DOHH2 (cell line): Measurements from ENCODE around the gene TTC13.

Experiments used
- H3F3A ChIP-seq: fragments of 200-600 bp; sonication (generic), shearing (Covaris generic); 2 replicates; pipeline ENCODE4 v1.6.0; 2016; ENCODE audit warnings: antibody characterized with exemption, mild to moderate bottlenecking; ENCODE audit not compliant: control insufficient read depth, insufficient read depth
- H3K27ac ChIP-seq: fragments of 200-600 bp; sonication (generic); 2 replicates; pipeline ENCODE4 v1.5.1; 2014; ENCODE audit warnings: low read depth, mild to moderate bottlenecking, low read length, moderate library complexity
- H3K27me3 ChIP-seq: fragments of 200-600 bp; sonication (generic); 2 replicates; pipeline ENCODE4 v1.6.1; 2014; ENCODE audit warnings: mild to moderate bottlenecking, low read length, mixed read lengths; ENCODE audit not compliant: control insufficient read depth
- H3K36me3 ChIP-seq: fragments of 200-600 bp; sonication (generic); 2 replicates; pipeline ENCODE4 v1.6.1; 2014; ENCODE audit warnings: mild to moderate bottlenecking, low read length, moderate library complexity, mixed read lengths; ENCODE audit not compliant: control insufficient read depth
- H3K4me1 ChIP-seq: fragments of 200-600 bp; sonication (generic); 2 replicates; pipeline ENCODE4 v1.6.1; 2014; ENCODE audit warnings: mild to moderate bottlenecking, low read length, mixed read lengths; ENCODE audit not compliant: control insufficient read depth
- H3K4me2 ChIP-seq: fragments of 200-600 bp; sonication (generic); 2 replicates; pipeline ENCODE4 v1.6.0; 2014; ENCODE audit warnings: mild to moderate bottlenecking, low read length, moderate library complexity
- H3K4me3 ChIP-seq: fragments of 200-600 bp; sonication (generic); 2 replicates; pipeline ENCODE4 v1.5.1; 2014; ENCODE audit warnings: mild to moderate bottlenecking, low read length, mixed read lengths
- H3K79me2 ChIP-seq: fragments of 200-600 bp; sonication (generic); 2 replicates; pipeline ENCODE4 v1.6.1; 2014; ENCODE audit warnings: mild to moderate bottlenecking, low read length, mixed read lengths; ENCODE audit not compliant: control insufficient read depth
- H3K9me2 ChIP-seq: fragments of 200-600 bp; sonication (generic); replicated peaks from 2 replicates; pipeline ENCODE4 v1.6.1; 2014; ENCODE audit warnings: mild to moderate bottlenecking, low read length, mixed read lengths; ENCODE audit not compliant: control insufficient read depth
- H3K9me3 ChIP-seq: fragments of 200-600 bp; sonication (generic); 2 replicates; pipeline ENCODE4 v1.6.1; 2014; ENCODE audit warnings: antibody characterized with exemption, low read length, mixed read lengths; ENCODE audit not compliant: control insufficient read depth, insufficient read depth
- H4K20me1 ChIP-seq: fragments of 200-600 bp; sonication (generic); 2 replicates; pipeline ENCODE4 v1.6.0; 2014; ENCODE audit warnings: low read depth, mild to moderate bottlenecking, antibody characterized with exemption, low read length, moderate library complexity; ENCODE audit not compliant: control insufficient read depth, insufficient read depth
- CTCF ChIP-seq: fragments of 200-600 bp; sonication (generic); IDR thresholded peaks from one replicate; pipeline ENCODE4 v1.5.1; 2014; ENCODE audit warnings: antibody characterized with exemption, mild to moderate bottlenecking, low read depth, low read length; ENCODE audit not compliant: poor library complexity, severe bottlenecking
- EZH2phosphoT487 ChIP-seq: fragments of 200-600 bp; sonication (generic); IDR thresholded peaks from 2 replicates; pipeline ENCODE4 v1.6.1; 2017; ENCODE audit warnings: borderline replicate concordance, mild to moderate bottlenecking, antibody characterized with exemption, low read length, moderate library complexity, mixed read lengths

Gene TTC13

GRCh38 chr1:230975636-230976035, 3.0 kb downstream of the TTC13 start:
- Histone ChIP-seq H4K20me1 (peaks cover 20% of the 10 kb centered on the region), H3K4me2 (no peak overlapping the region), H3K9me3 (no peaks in the 10 kb centered on the region), H3K27ac (no peak overlapping the region), H3K27me3 (no peaks in the 10 kb centered on the region), H3F3A (no peaks in the 10 kb centered on the region), H3K4me1 (peaks cover 45% of the 10 kb centered on the region), H3K4me3 (no peak overlapping the region), H3K9me2 (no peaks in the 10 kb centered on the region), H3K79me2 (peaks cover 89% of the 10 kb centered on the region), H3K36me3 (peaks cover 38% of the 10 kb centered on the region)
- TF ChIP-seq EZH2phosphoT487: no peak

GRCh38 chr1:230972855-230973271, 5.8 kb downstream of the TTC13 start:
- Histone ChIP-seq H3K4me3 (0 out of 2 replicates have a peak overlapping the region, but pooled peaks have one; percentile 25), H3K36me3 (peaks cover 43% of the 10 kb centered on the region), H3F3A (no peaks in the 10 kb centered on the region), H3K9me3 (no peaks in the 10 kb centered on the region), H3K9me2 (no peaks in the 10 kb centered on the region), H3K4me2 (peak overlapping the region; percentile 48), H3K27ac (no peak overlapping the region), H3K27me3 (no peaks in the 10 kb centered on the region), H3K79me2 (peaks cover 84% of the 10 kb centered on the region), H4K20me1 (peaks cover 25% of the 10 kb centered on the region), H3K4me1 (peaks cover 39% of the 10 kb centered on the region)
- TF ChIP-seq CTCF: no peak
- no peak for TF ChIP-seq EZH2phosphoT487

GRCh38 chr1:230971771-230972170, 6.9 kb downstream of the TTC13 start:
- Histone ChIP-seq H3F3A (no peaks in the 10 kb centered on the region), H3K9me2 (no peaks in the 10 kb centered on the region), H4K20me1 (peaks cover 21% of the 10 kb centered on the region), H3K27ac (no peak overlapping the region), H3K4me2 (no peak overlapping the region), H3K79me2 (peaks cover 80% of the 10 kb centered on the region), H3K27me3 (no peaks in the 10 kb centered on the region), H3K36me3 (peaks cover 35% of the 10 kb centered on the region), H3K9me3 (no peaks in the 10 kb centered on the region), H3K4me1 (peaks cover 30% of the 10 kb centered on the region), H3K4me3 (no peak overlapping the region)
- no peak for TF ChIP-seq CTCF
- TF ChIP-seq EZH2phosphoT487: no peak

- Histone ChIP-seq H3K4me2 (no peak overlapping the region), H3K9me2 (no peaks in the 10 kb centered on the region), H3K9me3 (no peaks in the 10 kb centered on the region), H3K27me3 (no peaks in the 10 kb centered on the region), H3K4me1 (peaks cover 27% of the 10 kb centered on the region), H3K79me2 (peaks cover 76% of the 10 kb centered on the region), H3K36me3 (peaks cover 22% of the 10 kb centered on the region), H4K20me1 (peaks cover 20% of the 10 kb centered on the region), H3K27ac (no peak overlapping the region), H3K4me3 (no peak overlapping the region), H3F3A (no peaks in the 10 kb centered on the region)
- TF ChIP-seq CTCF (no peak), EZH2phosphoT487 (no peak)
These were observed 8.2 kb downstream of the TTC13 start for GRCh38 chr1:230970432-230970831.
